ENCODE data around the gene PARP8.

PARP8 gene

GRCh38 chr5:50843091-50843490 is 176.7 kb downstream of the PARP8 start:
- H3K4ac ChIP-seq (ENCODE audit: low read depth in 1 of 2, low read length in 2 of 2): no peak overlapping the region
- no peak overlapping the region for H3K9ac ChIP-seq (ENCODE audit: low read length)
- no peaks in the 10 kb centered on the region for H3K4me1 ChIP-seq (ENCODE audit: control insufficient read depth, insufficient read depth, low read depth, low read length)
- no peak overlapping the region for H3K14ac ChIP-seq (ENCODE audit: low read length in 2 of 2)
- no peak overlapping the region for H2BK120ac ChIP-seq (ENCODE audit: low read depth, low read length)
- no peak overlapping the region for H3K4me2 ChIP-seq (ENCODE audit: low read length, poor library complexity, severe bottlenecking)
- H3K9me3 ChIP-seq (ENCODE audit: control insufficient read depth, low read length): no peaks in the 10 kb centered on the region
- H4K91ac ChIP-seq (ENCODE audit: low read length): no peak overlapping the region
- no peak overlapping the region for H3K18ac ChIP-seq (ENCODE audit: low read depth in 1 of 2, low read length in 2 of 2)
- no peak overlapping the region for H3K27ac ChIP-seq (ENCODE audit: low read length, poor library complexity, severe bottlenecking)
- H2AFZ ChIP-seq (ENCODE audit: low read depth, low read length): no peak overlapping the region
- H2BK15ac ChIP-seq (ENCODE audit: low read depth, poor library complexity, severe bottlenecking): no peak overlapping the region
- DNase-seq: no peak
- no peaks in the 10 kb centered on the region for H3K36me3 ChIP-seq (ENCODE audit: control insufficient read depth in 1 of 2, insufficient read depth in 2 of 2, low read depth in 1 of 2, low read length in 2 of 2)
- H4K8ac ChIP-seq (ENCODE audit: low read length): no peak overlapping the region
- H3K27me3 ChIP-seq (ENCODE audit: control insufficient read depth in 1 of 2, insufficient read depth in 1 of 2, low read length in 2 of 2): no peaks in the 10 kb centered on the region
- H3K4me3 ChIP-seq (ENCODE audit: insufficient read depth in 1 of 2, low read depth in 1 of 2, low read length in 2 of 2): no peak overlapping the region
- no peak overlapping the region for H2BK5ac ChIP-seq (ENCODE audit: low read depth, low read length, poor library complexity, severe bottlenecking)
- H2AK5ac ChIP-seq (ENCODE audit: low read length, severe bottlenecking): no peak overlapping the region
- no peak overlapping the region for H2BK12ac ChIP-seq (ENCODE audit: low read length in 2 of 2)
- no peak overlapping the region for H3K23ac ChIP-seq (ENCODE audit: low read length in 2 of 2)
- no peaks in the 10 kb centered on the region for H3K79me1 ChIP-seq (replicated peaks; ENCODE audit: low read length, poor library complexity, severe bottlenecking)

- Histone ChIP-seq H3K79me1 (replicated peaks; ENCODE audit: low read length, poor library complexity, severe bottlenecking) (no peaks in the 10 kb centered on the region), H3K23ac (ENCODE audit: low read length in 2 of 2) (no peak overlapping the region), H3K4me2 (ENCODE audit: low read length, poor library complexity, severe bottlenecking) (no peak overlapping the region), H3K27me3 (ENCODE audit: control insufficient read depth in 1 of 2, insufficient read depth in 1 of 2, low read length in 2 of 2) (no peaks in the 10 kb centered on the region), H2BK12ac (ENCODE audit: low read length in 2 of 2) (no peak overlapping the region), H3K36me3 (ENCODE audit: control insufficient read depth in 1 of 2, insufficient read depth in 2 of 2, low read depth in 1 of 2, low read length in 2 of 2) (no peaks in the 10 kb centered on the region), H3K4ac (ENCODE audit: low read depth in 1 of 2, low read length in 2 of 2) (no peak overlapping the region), H4K8ac (ENCODE audit: low read length) (no peak overlapping the region), H3K27ac (ENCODE audit: low read length, poor library complexity, severe bottlenecking) (no peak overlapping the region), H2BK120ac (ENCODE audit: low read depth, low read length) (no peak overlapping the region), H2BK15ac (ENCODE audit: low read depth, poor library complexity, severe bottlenecking) (no peak overlapping the region), H2AK5ac (ENCODE audit: low read length, severe bottlenecking) (no peak overlapping the region), H2BK5ac (ENCODE audit: low read depth, low read length, poor library complexity, severe bottlenecking) (no peak overlapping the region), H3K9ac (ENCODE audit: low read length) (no peak overlapping the region), H3K4me3 (ENCODE audit: insufficient read depth in 1 of 2, low read depth in 1 of 2, low read length in 2 of 2) (no peak overlapping the region), H3K18ac (ENCODE audit: low read depth in 1 of 2, low read length in 2 of 2) (no peak overlapping the region), H2AFZ (ENCODE audit: low read depth, low read length) (no peak overlapping the region), H3K14ac (ENCODE audit: low read length in 2 of 2) (no peak overlapping the region), H4K91ac (ENCODE audit: low read length) (no peak overlapping the region), H3K4me1 (ENCODE audit: control insufficient read depth, insufficient read depth, low read depth, low read length) (no peaks in the 10 kb centered on the region), H3K9me3 (ENCODE audit: control insufficient read depth, low read length) (no peaks in the 10 kb centered on the region)
- 95% methylated on average over 2 of the region's 2 CpGs for WGBS
- no peak for DNase-seq
These were observed 179.8 kb downstream of the PARP8 start for GRCh38 chr5:50846261-50846660.

DNA sequence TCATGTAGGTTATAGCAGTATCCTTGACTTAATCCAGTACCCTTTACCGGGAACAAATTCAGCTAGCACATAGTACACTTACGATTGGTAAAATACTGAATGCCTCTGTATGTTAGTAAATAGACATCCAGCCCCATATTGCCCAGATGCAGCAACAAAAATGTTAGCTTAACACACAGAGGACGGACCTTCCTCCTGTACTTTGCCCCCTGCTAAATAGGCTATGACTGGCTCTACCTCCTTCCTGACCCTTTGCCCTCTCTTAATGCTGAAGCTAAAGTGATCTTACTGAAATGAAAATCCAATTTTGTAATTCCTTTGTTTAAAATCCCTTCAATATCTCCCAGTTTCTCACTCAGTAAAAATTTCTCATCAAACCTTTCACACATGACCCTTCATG is 183.1 kb downstream of the PARP8 start:
- no peak overlapping the region for H3K18ac ChIP-seq (ENCODE audit: low read depth in 1 of 2, low read length in 2 of 2)
- H3K36me3 ChIP-seq (ENCODE audit: control insufficient read depth in 1 of 2, insufficient read depth in 2 of 2, low read depth in 1 of 2, low read length in 2 of 2): no peaks in the 10 kb centered on the region
- no peak overlapping the region for H2BK120ac ChIP-seq (ENCODE audit: low read depth, low read length)
- no peak for DNase-seq
- H3K27ac ChIP-seq (ENCODE audit: low read length, poor library complexity, severe bottlenecking): no peak overlapping the region
- H3K9me3 ChIP-seq (ENCODE audit: control insufficient read depth, low read length): no peaks in the 10 kb centered on the region
- H3K9ac ChIP-seq (ENCODE audit: low read length): no peak overlapping the region
- H3K23ac ChIP-seq (ENCODE audit: low read length in 2 of 2): no peak overlapping the region
- no peak overlapping the region for H2AK5ac ChIP-seq (ENCODE audit: low read length, severe bottlenecking)
- H3K4me3 ChIP-seq (ENCODE audit: insufficient read depth in 1 of 2, low read depth in 1 of 2, low read length in 2 of 2): no peak overlapping the region
- no peak overlapping the region for H4K8ac ChIP-seq (ENCODE audit: low read length)
- no peak overlapping the region for H2AFZ ChIP-seq (ENCODE audit: low read depth, low read length)
- no peak overlapping the region for H2BK15ac ChIP-seq (ENCODE audit: low read depth, poor library complexity, severe bottlenecking)
- WGBS: 95% methylated on average over 3 of the region's 3 CpGs
- no peaks in the 10 kb centered on the region for H3K27me3 ChIP-seq (ENCODE audit: control insufficient read depth in 1 of 2, insufficient read depth in 1 of 2, low read length in 2 of 2)
- H3K4me1 ChIP-seq (ENCODE audit: control insufficient read depth, insufficient read depth, low read depth, low read length): no peaks in the 10 kb centered on the region
- no peak overlapping the region for H2BK5ac ChIP-seq (ENCODE audit: low read depth, low read length, poor library complexity, severe bottlenecking)
- H3K4ac ChIP-seq (ENCODE audit: low read depth in 1 of 2, low read length in 2 of 2): no peak overlapping the region
- H3K14ac ChIP-seq (ENCODE audit: low read length in 2 of 2): no peak overlapping the region
- H3K79me1 ChIP-seq (replicated peaks; ENCODE audit: low read length, poor library complexity, severe bottlenecking): no peaks in the 10 kb centered on the region
- H3K4me2 ChIP-seq (ENCODE audit: low read length, poor library complexity, severe bottlenecking): no peak overlapping the region
- H2BK12ac ChIP-seq (ENCODE audit: low read length in 2 of 2): no peak overlapping the region
- no peak overlapping the region for H4K91ac ChIP-seq (ENCODE audit: low read length)

DNA sequence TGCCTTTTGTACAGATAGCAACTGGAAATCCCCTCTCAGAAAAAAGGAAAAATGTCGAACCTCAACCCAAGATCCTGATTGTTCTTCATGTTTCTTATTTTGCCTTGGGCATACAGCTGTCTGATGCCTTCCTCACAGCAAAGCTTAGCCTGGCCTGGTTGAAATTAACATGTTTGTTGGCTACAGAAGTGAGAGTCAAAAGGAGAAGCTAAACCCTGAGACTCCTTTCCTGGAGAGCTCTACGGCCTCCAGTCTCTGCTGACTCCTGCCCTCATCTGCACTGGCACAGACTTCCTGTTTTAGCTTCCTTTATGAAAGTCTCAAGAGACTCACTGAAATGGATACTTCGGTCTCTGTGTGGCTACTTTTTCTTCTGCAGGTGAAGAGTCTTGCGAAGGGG is 186.7 kb downstream of the PARP8 start:
- Histone ChIP-seq H3K18ac (ENCODE audit: low read depth in 1 of 2, low read length in 2 of 2) (no peak overlapping the region), H3K4ac (ENCODE audit: low read depth in 1 of 2, low read length in 2 of 2) (no peak overlapping the region), H3K36me3 (ENCODE audit: control insufficient read depth in 1 of 2, insufficient read depth in 2 of 2, low read depth in 1 of 2, low read length in 2 of 2) (no peaks in the 10 kb centered on the region), H2BK15ac (ENCODE audit: low read depth, poor library complexity, severe bottlenecking) (no peak overlapping the region), H4K8ac (ENCODE audit: low read length) (no peak overlapping the region), H3K4me2 (ENCODE audit: low read length, poor library complexity, severe bottlenecking) (no peak overlapping the region), H2AFZ (ENCODE audit: low read depth, low read length) (no peak overlapping the region), H3K23ac (ENCODE audit: low read length in 2 of 2) (no peak overlapping the region), H3K4me3 (ENCODE audit: insufficient read depth in 1 of 2, low read depth in 1 of 2, low read length in 2 of 2) (no peak overlapping the region), H2BK12ac (ENCODE audit: low read length in 2 of 2) (no peak overlapping the region), H3K9ac (ENCODE audit: low read length) (no peak overlapping the region), H3K4me1 (ENCODE audit: control insufficient read depth, insufficient read depth, low read depth, low read length) (no peaks in the 10 kb centered on the region), H3K27ac (ENCODE audit: low read length, poor library complexity, severe bottlenecking) (no peak overlapping the region), H3K79me1 (replicated peaks; ENCODE audit: low read length, poor library complexity, severe bottlenecking) (no peaks in the 10 kb centered on the region), H2BK120ac (ENCODE audit: low read depth, low read length) (no peak overlapping the region), H3K14ac (ENCODE audit: low read length in 2 of 2) (no peak overlapping the region), H2AK5ac (ENCODE audit: low read length, severe bottlenecking) (no peak overlapping the region), H2BK5ac (ENCODE audit: low read depth, low read length, poor library complexity, severe bottlenecking) (no peak overlapping the region), H4K91ac (ENCODE audit: low read length) (no peak overlapping the region), H3K27me3 (ENCODE audit: control insufficient read depth in 1 of 2, insufficient read depth in 1 of 2, low read length in 2 of 2) (no peaks in the 10 kb centered on the region), H3K9me3 (ENCODE audit: control insufficient read depth, low read length) (no peaks in the 10 kb centered on the region)
- DNase-seq: no peak
- WGBS: 87% methylated on average over 3 of the region's 4 CpGs

All from mesenchymal stem cell (in vitro differentiated cells and primary cell).